ENCODE data around the gene MFSD6.
A peak's percentile ranks its signal among the peaks of the same experiment; 100 is the strongest.

Gene MFSD6

DNA sequence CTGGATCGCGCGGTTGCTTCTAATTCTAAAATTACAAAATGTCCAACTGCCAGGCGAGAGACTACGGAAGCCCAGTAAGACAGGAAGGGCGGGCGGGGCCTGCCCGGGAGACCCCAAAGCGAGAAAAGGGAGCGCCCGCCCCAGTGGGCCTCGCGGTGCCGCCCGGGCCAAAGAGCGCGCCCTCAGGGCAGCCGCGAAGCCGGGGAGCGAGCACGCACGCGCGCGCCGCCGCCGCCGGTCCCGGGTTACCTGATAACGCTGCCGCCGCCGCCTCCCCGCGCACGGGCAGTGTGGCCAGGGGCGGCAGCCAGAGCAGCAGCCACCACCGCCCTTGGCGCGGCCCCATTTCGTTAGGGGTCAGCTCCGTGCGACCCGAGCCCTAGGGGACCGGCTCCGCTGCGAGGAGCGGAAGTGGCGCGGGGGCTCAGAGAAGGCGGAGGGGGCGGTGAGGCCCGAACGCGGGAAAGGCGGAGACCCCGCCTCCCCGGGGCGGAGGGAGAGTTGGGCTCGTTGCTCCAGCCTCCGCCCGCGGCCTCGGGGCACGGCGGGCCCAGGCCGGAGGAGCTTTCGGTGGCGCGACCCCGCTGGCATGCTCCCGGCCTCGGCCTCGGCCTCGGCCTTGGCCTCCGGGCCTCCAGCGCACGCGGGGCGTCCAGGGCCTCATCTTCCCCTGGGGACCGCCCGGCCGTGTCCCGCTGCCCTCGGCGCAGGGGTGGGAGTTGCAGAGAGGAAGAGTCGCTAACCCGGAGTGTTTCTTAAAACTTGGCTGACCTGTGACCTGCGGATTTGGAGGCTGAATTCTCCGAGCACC, 126.4 kb downstream of the MFSD6 start, which contains the start of gene NEMP2:
Gene NEMP2 (minus strand): TSS at position 413 of the 811 bp plus-strand sequence. CDS start 67 bp downstream, at position 346.
- peak; percentile 93 for DNase-seq

GRCh38 chr2:190535121-190535439, 126.9 kb downstream of the MFSD6 start:
- no peak for DNase-seq

GRCh38 chr2:190535586-190535985, 127.4 kb downstream of the MFSD6 start:
- peak; percentile 38 for DNase-seq

GRCh38 chr2:190537765-190538164, 129.6 kb downstream of the MFSD6 start:
- no peak for DNase-seq

GRCh38 chr2:190538201-190538600, 130.0 kb downstream of the MFSD6 start:
- no peak for DNase-seq

- peak; percentile 70 for DNase-seq
These were observed 131.9 kb downstream of the MFSD6 start for GRCh38 chr2:190540048-190540447.

DNA sequence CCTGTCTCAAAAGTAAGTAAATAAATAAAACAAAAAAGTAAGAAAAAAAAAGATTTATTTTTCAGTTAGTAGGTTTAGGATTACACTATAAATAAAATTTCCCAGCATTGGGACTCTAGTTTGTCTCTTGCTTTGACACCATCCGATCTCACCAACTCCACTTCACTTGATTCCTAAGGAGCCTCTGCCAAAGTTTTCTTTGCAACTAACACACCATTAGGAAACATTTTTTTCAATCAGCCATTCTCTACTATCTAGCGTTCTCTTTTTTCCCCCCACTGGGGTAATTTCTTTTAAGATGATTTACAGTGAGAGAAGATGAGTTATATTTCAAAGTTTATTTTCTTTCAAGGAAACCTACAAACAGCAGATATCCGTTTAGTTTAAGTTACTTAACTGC, 136.9 kb downstream of the MFSD6 start:
- no peak for DNase-seq

DNA sequence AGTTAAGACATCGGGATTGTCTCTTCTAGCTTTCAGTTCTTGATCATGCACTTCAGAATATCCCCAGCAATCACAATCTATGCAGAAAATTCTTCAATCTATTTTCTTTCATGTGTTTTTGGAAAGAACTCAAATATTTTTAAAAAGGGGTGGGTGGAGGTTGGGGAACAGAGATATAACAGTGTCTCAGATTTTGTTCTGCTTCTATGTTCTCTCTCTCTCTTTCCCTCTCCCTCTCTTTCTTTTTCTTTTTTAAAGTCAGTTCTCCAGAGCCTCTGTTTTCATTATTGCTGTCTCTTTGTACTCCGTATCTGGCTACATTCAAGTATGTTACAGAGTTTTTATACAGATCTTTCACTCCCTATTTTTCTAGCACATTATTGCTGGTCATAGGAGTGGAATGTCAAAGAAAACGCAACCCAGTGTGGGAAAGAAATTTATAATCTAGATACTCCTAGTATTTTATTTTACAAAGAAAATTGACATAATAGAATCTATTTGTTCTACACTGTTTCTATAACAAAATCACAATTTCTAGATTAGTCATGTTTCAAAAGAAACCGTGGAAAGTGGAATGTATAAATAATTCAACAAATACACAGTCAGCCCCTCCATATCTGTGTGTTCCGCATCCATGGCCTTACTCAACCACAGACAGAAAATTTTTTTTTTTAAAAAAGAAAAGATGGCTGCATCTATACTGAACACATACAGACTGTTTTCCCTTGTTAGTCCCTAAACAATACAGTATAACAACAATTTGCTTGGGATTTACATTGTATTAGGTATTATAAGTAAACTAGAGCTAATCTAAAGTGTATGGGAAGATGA, 137.6 kb downstream of the MFSD6 start:
- DNase-seq, result no peak

DNA sequence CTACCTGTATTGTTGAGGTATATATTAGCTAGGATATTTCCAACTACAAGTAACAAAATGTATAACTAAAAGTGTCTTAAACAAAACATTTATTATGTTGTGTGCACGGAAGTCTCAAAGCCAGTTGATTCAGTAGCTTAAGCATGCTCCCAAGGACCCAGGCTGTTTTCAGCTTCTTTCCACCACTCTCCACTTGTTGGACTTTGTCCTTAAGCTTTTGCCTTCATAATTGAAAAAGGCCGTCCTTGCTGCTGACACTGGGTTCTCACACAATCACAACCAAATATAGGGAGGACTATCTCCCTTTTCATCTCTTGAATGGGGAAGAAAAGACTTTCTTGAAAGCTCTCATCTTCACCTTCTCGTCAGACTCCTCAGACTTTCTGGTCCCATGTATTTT, 138.6 kb downstream of the MFSD6 start:
- no peak for DNase-seq

- peak; percentile 72 for DNase-seq
These were observed 139.7 kb downstream of the MFSD6 start for GRCh38 chr2:190547886-190548285.

GRCh38 chr2:190550137-190550536, 142.0 kb downstream of the MFSD6 start:
- no peak for DNase-seq
